ENCODE results near the gene WDR31.

DNA sequence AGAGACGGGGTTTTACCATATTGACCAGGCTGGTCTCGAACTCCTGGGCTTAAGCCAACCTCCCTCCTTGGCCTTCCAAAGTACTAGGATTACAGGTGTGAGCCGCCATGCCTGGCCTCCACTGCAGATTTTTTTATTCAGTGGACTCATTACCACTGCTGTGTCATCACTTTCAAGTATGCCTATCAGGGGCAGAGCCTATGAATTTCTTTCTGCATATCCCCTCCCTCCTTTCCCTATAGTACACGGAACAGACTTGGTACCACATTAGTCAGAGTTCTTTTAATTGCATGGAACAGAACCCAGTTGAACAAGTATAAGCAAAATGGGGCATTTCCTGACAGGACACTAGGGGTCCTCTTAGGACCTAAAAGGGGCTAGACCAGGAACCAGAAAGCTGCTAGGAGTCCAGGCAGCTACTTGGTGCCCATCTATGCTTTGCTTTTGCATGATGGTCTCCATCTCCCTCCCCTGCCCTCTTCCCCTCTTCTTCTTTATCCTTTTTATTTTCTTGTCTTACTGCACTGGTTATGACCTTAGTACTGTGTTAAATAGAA is 15.0 kb upstream of the WDR31 start:
- TF ChIP-seq, protein P1, sequence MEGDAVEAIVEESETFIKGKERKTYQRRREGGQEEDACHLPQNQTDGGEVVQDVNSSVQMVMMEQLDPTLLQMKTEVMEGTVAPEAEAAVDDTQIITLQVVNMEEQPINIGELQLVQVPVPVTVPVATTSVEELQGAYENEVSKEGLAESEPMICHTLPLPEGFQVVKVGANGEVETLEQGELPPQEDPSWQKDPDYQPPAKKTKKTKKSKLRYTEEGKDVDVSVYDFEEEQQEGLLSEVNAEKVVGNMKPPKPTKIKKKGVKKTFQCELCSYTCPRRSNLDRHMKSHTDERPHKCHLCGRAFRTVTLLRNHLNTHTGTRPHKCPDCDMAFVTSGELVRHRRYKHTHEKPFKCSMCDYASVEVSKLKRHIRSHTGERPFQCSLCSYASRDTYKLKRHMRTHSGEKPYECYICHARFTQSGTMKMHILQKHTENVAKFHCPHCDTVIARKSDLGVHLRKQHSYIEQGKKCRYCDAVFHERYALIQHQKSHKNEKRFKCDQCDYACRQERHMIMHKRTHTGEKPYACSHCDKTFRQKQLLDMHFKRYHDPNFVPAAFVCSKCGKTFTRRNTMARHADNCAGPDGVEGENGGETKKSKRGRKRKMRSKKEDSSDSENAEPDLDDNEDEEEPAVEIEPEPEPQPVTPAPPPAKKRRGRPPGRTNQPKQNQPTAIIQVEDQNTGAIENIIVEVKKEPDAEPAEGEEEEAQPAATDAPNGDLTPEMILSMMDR (conservative IDR thresholded peaks at IDR 0.05; ENCODE audit: low read depth, low read length), result 0 out of 2 replicates have a peak, but pooled peaks have one; percentile 12
- no peak for TF ChIP-seq EZH2phosphoT487 (IDR thresholded peaks at IDR 0.05; ENCODE audit: borderline replicate concordance, low read length)
- TF ChIP-seq EZH2 (IDR thresholded peaks at IDR 0.05; ENCODE audit: low read length, unreplicated experiment), result no peak
